Panc1 (cell line): Measurements from ENCODE around the gene ESR2. TPM values are rescaled to one million over a fixed set of nuclear protein-coding genes. Genes with fewer than 3 reads are reported as not detected.

Source experiments
- ATAC-seq: fragments of 200-7000 bp; cut with Tn5 transposase; 2 replicates; pipeline ENCODE4 v1.9.1; 2020; ENCODE audit warnings: mild to moderate bottlenecking, moderate library complexity
- BruUV-seq: library from RNA; stranded (reverse); fragments of 400-500 nt; replicated peaks from 2 replicates; lab custom pipeline; 2021; lab: Mats Ljungman, UMichigan
- CTCF ChIA-PET: fragments of 300-600 bp; sonication (Branson Sonifier 250); formaldehyde crosslinking; loops from one replicate; lab custom pipeline; 2022; ENCODE audit warnings: antibody characterized with exemption; lab: Charles Lee
- POLR2A ChIA-PET: fragments of 300-600 bp; sonication (Branson Sonifier 250); formaldehyde crosslinking; loops from one replicate; lab custom pipeline; 2022; ENCODE audit warnings: antibody characterized with exemption; lab: Charles Lee
- DNase-seq: peaks from one replicate; pipeline ENCODE4 v3.0.0-alpha.2; 2010; ENCODE audit warnings: low read depth, low spot score
- H3K27ac ChIP-seq: 2 replicates; pipeline ENCODE4 v1.5.1; 2011; ENCODE audit warnings: mild to moderate bottlenecking, low read length, inconsistent platforms
- H3K27me3 ChIP-seq: fragments of 200-500 bp; sonication (Bioruptor generic); 2 replicates; pipeline ENCODE4 v1.6.0; 2014; ENCODE audit warnings: low read length, inconsistent platforms; ENCODE audit not compliant: control insufficient read depth, insufficient read depth
- H3K36me3 ChIP-seq: fragments of 200-500 bp; sonication (Bioruptor generic); 2 replicates; pipeline ENCODE4 v1.5.1; 2014; ENCODE audit warnings: inconsistent platforms, mild to moderate bottlenecking, low read length, moderate library complexity; ENCODE audit not compliant: control insufficient read depth, insufficient read depth
- H3K4me1 ChIP-seq: 2 replicates; pipeline ENCODE4 v1.5.1; 2011; ENCODE audit warnings: inconsistent platforms, mild to moderate bottlenecking, low read length, moderate library complexity; ENCODE audit not compliant: control insufficient read depth, insufficient read depth
- H3K4me3 ChIP-seq, 2 experiments: 2 replicates each; pipeline ENCODE4 v1.5.1; 2011 to 2012; ENCODE audit warnings: low read depth in 2 of 2, low read length in 2 of 2, mild to moderate bottlenecking in 2 of 2, inconsistent platforms in 1 of 2, moderate library complexity in 1 of 2
- H3K9me3 ChIP-seq: fragments of 200-500 bp; sonication (Bioruptor generic); 2 replicates; pipeline ENCODE4 v1.5.1; 2014; ENCODE audit warnings: low read depth, mild to moderate bottlenecking, inconsistent platforms, low read length, moderate library complexity; ENCODE audit not compliant: control insufficient read depth, insufficient read depth
- POLR2AphosphoS5 ChIP-seq: IDR thresholded peaks from 2 replicates; pipeline ENCODE4 v1.6.1; 2012; ENCODE audit warnings: mild to moderate bottlenecking, low read depth, low read length, moderate library complexity
- SIN3A ChIP-seq: IDR thresholded peaks from 2 replicates; pipeline ENCODE4 v1.6.1; 2012; ENCODE audit warnings: low read depth, mild to moderate bottlenecking, low read length, moderate library complexity, borderline replicate concordance; ENCODE audit not compliant: insufficient read depth
- TCF7L2 ChIP-seq: IDR thresholded peaks from 2 replicates; pipeline ENCODE4 v1.6.1; 2011; ENCODE audit warnings: mild to moderate bottlenecking, low read depth, low read length, inconsistent platforms
- in situ Hi-C: cut with HindIII; loops from 2 replicates; pipeline ENCODE4 v1.10.0; 2016; ENCODE audit warnings: low sequenced_read_pairs, low pct_unique_long_range_greater_than_20kb
- intact Hi-C: fragments of 100-400 bp; cut with micrococcal nuclease; formaldehyde crosslinking; loops from one replicate; pipeline ENCODE4 v1.10.0; 2022; ENCODE audit not compliant: unreplicated experiment
- total RNA-seq: library from RNA; stranded (reverse); gene quantifications from one replicate; pipeline ENCODE4 v1.2.1, GENCODE V29; 2021; ENCODE audit not compliant: unreplicated experiment
- TF ChIP-seq, protein P1 (sequence below), 2 experiments: IDR thresholded peaks; 2 replicates each; pipeline ENCODE4 v1.6.1; 2011 to 2012; ENCODE audit warnings: low read depth in 2 of 2, control low read depth in 1 of 2, low read length in 1 of 2, mild to moderate bottlenecking in 1 of 2, moderate library complexity in 1 of 2; ENCODE audit not compliant: insufficient read depth in 1 of 2
- TF ChIP-seq, protein P2 (sequence below): fragments of 450-650 bp; IDR thresholded peaks from 2 replicates; pipeline ENCODE4 v1.5.1; 2017; ENCODE audit warnings: mild to moderate bottlenecking

The ESR2 gene
- total RNA-seq, 1 experiment from 2014 or later, result not detected

DNA sequence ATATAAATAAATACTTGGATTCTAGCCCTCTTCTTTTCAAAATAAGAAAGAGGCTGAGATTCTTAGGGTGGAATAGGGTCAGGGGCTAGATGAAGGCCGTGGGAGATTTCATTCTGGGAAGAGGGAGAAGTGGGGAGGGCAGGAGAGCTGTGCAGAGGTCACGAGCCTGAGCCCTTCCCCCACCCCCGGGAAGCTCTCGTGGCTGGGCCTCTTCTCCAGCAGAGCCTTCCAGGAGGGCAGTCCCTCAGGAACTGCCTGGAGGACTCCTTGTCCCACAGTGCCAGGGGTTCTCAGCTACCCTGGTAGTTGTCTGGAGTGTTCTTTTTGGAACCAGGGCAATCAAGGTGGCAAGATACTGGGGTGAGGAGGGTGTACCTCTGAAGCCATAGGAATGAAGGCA, 94.0 kb downstream of the ESR2 start:
- H3K36me3 ChIP-seq, result no peaks in the 10 kb centered on the region
- CTCF ChIA-PET, result no interaction called here
- no peak overlapping the region for H3K27ac ChIP-seq
- in situ Hi-C loops (no loop called here), intact Hi-C loops (no loop called here)
- no peak overlapping the region for H3K4me3 ChIP-seq
- TF ChIP-seq SIN3A, result no peak
- no peak for TF ChIP-seq POLR2AphosphoS5
- TF ChIP-seq, protein P1, sequence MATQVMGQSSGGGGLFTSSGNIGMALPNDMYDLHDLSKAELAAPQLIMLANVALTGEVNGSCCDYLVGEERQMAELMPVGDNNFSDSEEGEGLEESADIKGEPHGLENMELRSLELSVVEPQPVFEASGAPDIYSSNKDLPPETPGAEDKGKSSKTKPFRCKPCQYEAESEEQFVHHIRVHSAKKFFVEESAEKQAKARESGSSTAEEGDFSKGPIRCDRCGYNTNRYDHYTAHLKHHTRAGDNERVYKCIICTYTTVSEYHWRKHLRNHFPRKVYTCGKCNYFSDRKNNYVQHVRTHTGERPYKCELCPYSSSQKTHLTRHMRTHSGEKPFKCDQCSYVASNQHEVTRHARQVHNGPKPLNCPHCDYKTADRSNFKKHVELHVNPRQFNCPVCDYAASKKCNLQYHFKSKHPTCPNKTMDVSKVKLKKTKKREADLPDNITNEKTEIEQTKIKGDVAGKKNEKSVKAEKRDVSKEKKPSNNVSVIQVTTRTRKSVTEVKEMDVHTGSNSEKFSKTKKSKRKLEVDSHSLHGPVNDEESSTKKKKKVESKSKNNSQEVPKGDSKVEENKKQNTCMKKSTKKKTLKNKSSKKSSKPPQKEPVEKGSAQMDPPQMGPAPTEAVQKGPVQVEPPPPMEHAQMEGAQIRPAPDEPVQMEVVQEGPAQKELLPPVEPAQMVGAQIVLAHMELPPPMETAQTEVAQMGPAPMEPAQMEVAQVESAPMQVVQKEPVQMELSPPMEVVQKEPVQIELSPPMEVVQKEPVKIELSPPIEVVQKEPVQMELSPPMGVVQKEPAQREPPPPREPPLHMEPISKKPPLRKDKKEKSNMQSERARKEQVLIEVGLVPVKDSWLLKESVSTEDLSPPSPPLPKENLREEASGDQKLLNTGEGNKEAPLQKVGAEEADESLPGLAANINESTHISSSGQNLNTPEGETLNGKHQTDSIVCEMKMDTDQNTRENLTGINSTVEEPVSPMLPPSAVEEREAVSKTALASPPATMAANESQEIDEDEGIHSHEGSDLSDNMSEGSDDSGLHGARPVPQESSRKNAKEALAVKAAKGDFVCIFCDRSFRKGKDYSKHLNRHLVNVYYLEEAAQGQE (IDR thresholded peaks at IDR 0.05; ENCODE audit: insufficient read depth in 1 of 2, low read depth in 2 of 2, low read length in 1 of 2), result no peak
- TF ChIP-seq, protein P2, sequence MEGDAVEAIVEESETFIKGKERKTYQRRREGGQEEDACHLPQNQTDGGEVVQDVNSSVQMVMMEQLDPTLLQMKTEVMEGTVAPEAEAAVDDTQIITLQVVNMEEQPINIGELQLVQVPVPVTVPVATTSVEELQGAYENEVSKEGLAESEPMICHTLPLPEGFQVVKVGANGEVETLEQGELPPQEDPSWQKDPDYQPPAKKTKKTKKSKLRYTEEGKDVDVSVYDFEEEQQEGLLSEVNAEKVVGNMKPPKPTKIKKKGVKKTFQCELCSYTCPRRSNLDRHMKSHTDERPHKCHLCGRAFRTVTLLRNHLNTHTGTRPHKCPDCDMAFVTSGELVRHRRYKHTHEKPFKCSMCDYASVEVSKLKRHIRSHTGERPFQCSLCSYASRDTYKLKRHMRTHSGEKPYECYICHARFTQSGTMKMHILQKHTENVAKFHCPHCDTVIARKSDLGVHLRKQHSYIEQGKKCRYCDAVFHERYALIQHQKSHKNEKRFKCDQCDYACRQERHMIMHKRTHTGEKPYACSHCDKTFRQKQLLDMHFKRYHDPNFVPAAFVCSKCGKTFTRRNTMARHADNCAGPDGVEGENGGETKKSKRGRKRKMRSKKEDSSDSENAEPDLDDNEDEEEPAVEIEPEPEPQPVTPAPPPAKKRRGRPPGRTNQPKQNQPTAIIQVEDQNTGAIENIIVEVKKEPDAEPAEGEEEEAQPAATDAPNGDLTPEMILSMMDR, result no peak
- no peak for TF ChIP-seq TCF7L2
- no peaks in the 10 kb centered on the region for H3K4me1 ChIP-seq
- no peaks in the 10 kb centered on the region for H3K9me3 ChIP-seq
- POLR2A ChIA-PET, result no interaction called here
- DNase-seq (no peak), ATAC-seq (no peak)
- no peaks in the 10 kb centered on the region for H3K27me3 ChIP-seq
- BruUV-seq, result no TSS peak

DNA sequence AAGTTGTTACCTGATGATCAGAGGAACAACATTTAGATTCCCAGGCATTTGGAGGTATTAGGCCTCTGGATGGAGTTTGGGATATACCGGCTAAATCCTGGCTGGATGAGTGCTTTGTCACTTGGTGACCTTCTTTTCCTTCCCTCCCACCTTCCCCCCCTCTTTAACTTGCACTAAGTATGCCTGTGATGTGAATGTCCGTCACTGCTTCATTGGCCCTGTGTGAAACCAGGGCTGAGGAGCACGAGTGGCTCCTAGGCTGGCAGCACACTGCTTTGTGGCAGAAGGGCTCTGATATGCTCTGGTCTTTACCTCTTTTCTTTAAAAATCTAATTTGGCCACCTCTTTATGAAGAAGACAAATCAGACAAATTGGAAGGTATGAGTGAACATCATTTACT, 95.7 kb downstream of the ESR2 start:
- H3K4me3 ChIP-seq, result no peak overlapping the region
- no peak for ATAC-seq
- CTCF ChIA-PET, result no interaction called here

More for the DNA sequence above, 95.7 kb downstream of the ESR2 start:
- Histone ChIP-seq H3K36me3 (no peaks in the 10 kb centered on the region), H3K27ac (no peak overlapping the region), H3K27me3 (no peaks in the 10 kb centered on the region), H3K9me3 (no peaks in the 10 kb centered on the region), H3K4me1 (no peaks in the 10 kb centered on the region)
- BruUV-seq, result no TSS peak
- TF ChIP-seq POLR2AphosphoS5 (no peak), TCF7L2 (no peak), SIN3A (no peak)
- TF ChIP-seq, protein P1 (IDR thresholded peaks at IDR 0.05; ENCODE audit: insufficient read depth in 1 of 2, low read depth in 2 of 2, low read length in 1 of 2), result no peak
- TF ChIP-seq, protein P2, result no peak
- POLR2A ChIA-PET, result no interaction called here
- in situ Hi-C loops (no loop called here), intact Hi-C loops (no loop called here)
- DNase-seq, result no peak
